NCI-H748 (cell line): Measurements from ENCODE around the gene DNAJA3.

Source experiments
- DNase-seq: peaks from one replicate; lab custom pipeline; 2025; ENCODE audit not compliant: unreplicated experiment; lab: John Stamatoyannopoulos, UW

The DNAJA3 gene

GRCh38 chr16:4425378-4426020 lies at the start of gene DNAJA3:
Gene DNAJA3 (plus strand): TSS chr16:4425868. CDS start chr16:4425882, 14 bp downstream.
- peak; percentile 90 for DNase-seq

GRCh38 chr16:4376126-4376892 lies 49.4 kb upstream of the DNAJA3 start:
- DNase-seq: no peak

- DNase-seq: no peak
Observed at GRCh38 chr16:4376893-4377572, 48.6 kb upstream of the DNAJA3 start.

DNA sequence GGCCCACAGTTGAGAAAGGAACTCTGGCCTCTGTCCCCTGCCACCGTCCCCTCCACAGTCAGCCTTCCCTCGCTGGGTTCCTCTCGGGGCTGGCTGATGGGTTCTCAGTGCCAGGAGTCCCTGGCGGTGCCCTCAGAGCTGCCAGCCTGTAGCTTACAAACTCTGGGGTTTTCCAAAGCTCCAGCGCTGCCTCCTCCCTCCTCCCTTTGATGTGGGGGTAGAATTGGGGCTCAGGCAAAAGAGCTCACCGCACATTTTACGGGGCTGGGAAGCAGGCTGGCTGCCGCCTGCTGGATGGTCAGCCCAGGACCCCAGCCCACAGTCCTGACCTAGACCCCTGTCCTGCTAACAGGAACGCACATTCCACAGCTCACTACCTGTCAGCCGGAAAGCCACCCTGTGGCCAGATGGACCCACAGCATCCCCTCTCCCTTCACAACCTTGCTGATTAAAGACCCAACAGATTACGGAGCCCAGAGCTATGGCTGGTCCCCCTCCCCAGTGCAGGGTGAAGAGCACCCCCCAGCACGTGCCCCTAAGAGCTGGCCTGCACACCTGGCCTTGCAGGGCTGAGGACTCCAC lies 48.0 kb upstream of the DNAJA3 start:
- no peak for DNase-seq

- DNase-seq: no peak
Observed at GRCh38 chr16:4378161-4378666, 47.5 kb upstream of the DNAJA3 start.

GRCh38 chr16:4378999-4379690 lies 46.5 kb upstream of the DNAJA3 start:
- no peak for DNase-seq

- no peak for DNase-seq
Observed at GRCh38 chr16:4380119-4381063, 45.3 kb upstream of the DNAJA3 start.

DNA sequence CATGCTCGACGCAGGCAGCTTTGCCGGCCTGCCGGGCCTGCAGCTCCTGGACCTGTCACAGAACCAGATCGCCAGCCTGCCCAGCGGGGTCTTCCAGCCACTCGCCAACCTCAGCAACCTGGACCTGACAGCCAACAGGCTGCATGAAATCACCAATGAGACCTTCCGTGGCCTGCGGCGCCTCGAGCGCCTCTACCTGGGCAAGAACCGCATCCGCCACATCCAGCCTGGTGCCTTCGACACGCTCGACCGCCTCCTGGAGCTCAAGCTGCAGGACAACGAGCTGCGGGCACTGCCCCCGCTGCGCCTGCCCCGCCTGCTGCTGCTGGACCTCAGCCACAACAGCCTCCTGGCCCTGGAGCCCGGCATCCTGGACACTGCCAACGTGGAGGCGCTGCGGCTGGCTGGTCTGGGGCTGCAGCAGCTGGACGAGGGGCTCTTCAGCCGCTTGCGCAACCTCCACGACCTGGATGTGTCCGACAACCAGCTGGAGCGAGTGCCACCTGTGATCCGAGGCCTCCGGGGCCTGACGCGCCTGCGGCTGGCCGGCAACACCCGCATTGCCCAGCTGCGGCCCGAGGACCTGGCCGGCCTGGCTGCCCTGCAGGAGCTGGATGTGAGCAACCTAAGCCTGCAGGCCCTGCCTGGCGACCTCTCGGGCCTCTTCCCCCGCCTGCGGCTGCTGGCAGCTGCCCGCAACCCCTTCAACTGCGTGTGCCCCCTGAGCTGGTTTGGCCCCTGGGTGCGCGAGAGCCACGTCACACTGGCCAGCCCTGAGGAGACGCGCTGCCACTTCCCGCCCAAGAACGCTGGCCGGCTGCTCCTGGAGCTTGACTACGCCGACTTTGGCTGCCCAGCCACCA lies 44.4 kb upstream of the DNAJA3 start:
- DNase-seq: no peak

- DNase-seq: no peak
Observed at GRCh38 chr16:4381935-4382794, 43.5 kb upstream of the DNAJA3 start.

- no peak for DNase-seq
Observed at GRCh38 chr16:4382795-4383357, 42.8 kb upstream of the DNAJA3 start.

GRCh38 chr16:4383591-4384444 lies 41.9 kb upstream of the DNAJA3 start:
- DNase-seq: no peak

DNA sequence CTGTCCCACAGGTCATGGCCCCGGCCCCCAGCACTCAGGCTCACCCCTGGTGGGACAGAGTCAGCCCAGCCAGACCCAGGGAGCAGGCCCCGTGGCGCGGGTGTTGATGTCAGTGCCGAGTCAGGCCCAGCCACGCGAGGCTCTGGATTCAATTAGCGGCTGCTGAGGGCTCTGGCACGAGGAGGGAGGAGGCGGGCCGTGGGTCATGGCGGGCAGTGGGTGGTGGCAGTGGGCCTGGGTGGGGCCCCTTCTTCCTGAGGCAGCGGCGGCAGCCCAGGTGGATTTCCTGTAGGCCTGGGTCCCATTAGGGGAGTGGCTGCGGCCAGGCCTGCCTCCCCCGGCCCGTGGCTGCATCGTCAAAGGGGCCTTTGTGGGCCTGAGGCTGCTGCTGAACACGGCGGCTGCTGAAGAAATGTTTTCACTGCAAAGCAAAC lies 41.1 kb upstream of the DNAJA3 start:
- DNase-seq: no peak

GRCh38 chr16:4385066-4385788 lies 40.4 kb upstream of the DNAJA3 start:
- no peak for DNase-seq

- no peak for DNase-seq
Observed at GRCh38 chr16:4385789-4386450, 39.7 kb upstream of the DNAJA3 start.

- DNase-seq: no peak
Observed at GRCh38 chr16:4386451-4386805, 39.2 kb upstream of the DNAJA3 start.
